ENCODE data around the gene EIF2D.
A peak's percentile ranks its signal among the peaks of the same experiment; 100 is the strongest.

DNA sequence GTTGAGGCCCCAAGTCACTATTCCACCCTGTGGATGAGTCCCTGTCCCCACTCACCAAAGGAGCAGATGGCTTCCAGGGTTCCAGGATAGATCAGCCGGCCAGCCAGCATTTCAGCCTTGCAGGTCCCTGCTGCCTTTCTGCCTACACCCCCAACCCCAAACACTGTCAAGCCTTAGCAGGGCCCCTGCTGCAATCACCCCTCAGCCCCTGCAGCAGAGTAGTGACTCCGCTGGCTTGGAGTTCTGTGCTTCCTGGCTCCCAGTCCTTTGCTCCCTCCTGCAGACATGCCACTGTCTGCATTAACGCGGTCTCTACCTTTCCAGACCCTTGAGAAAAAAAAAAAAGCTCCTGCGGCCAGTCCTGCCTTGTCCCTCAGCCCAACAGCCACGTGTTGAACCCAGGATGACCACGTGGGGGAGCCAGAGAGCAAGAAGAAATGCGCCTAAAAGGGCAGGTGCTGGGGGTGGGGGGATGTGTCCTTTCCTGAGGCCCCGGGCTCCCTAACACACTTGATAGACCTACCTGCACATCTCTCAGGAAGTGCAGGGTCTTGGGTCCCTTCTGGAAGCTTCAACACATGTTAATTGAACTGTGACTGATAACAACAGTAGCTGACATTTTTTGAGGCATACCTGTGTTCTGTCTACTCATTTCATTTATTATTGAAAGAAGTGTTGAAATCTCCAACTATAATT, 67.6 kb downstream of the EIF2D start:
- TF ChIP-seq POLR2A (IDR thresholded peaks at IDR 0.05) (no peak), CTCF (IDR thresholded peaks at IDR 0.05) (peak; percentile 69 to 92 (median 83))
